ENCODE results near the gene TSPAN18.
"Not testable (repeated sequence)": the region's sequence is repeated elsewhere in the genome, so short reads cannot be mapped to it uniquely, and the experiment has no call there.

TSPAN18 gene

GRCh38 chr11:44854086-44854485, 127.3 kb downstream of the TSPAN18 start:
- DNase-seq: no peak

GRCh38 chr11:44854741-44855492, 128.2 kb downstream of the TSPAN18 start:
- no peak for DNase-seq

GRCh38 chr11:44855493-44855849, 128.7 kb downstream of the TSPAN18 start:
- no peak for DNase-seq

GRCh38 chr11:44857490-44858090, 130.8 kb downstream of the TSPAN18 start:
- DNase-seq: no peak

- no peak for DNase-seq
Observed at GRCh38 chr11:44858796-44859527, 132.2 kb downstream of the TSPAN18 start.

GRCh38 chr11:44859528-44859925, 132.8 kb downstream of the TSPAN18 start:
- DNase-seq: no peak

- no peak for DNase-seq
Observed at GRCh38 chr11:44860346-44860745, 133.6 kb downstream of the TSPAN18 start.

GRCh38 chr11:44861849-44862557, 135.2 kb downstream of the TSPAN18 start:
- DNase-seq: no peak

GRCh38 chr11:44862558-44863101, 135.9 kb downstream of the TSPAN18 start:
- no peak for DNase-seq

- DNase-seq: no peak
Observed at GRCh38 chr11:44863231-44863630, 136.5 kb downstream of the TSPAN18 start.

GRCh38 chr11:44865866-44866272, 139.1 kb downstream of the TSPAN18 start:
- no peak for DNase-seq

GRCh38 chr11:44866286-44866685, 139.5 kb downstream of the TSPAN18 start:
- DNase-seq: no peak

- no peak for DNase-seq
Observed at GRCh38 chr11:44868021-44868420, 141.3 kb downstream of the TSPAN18 start.

GRCh38 chr11:44868455-44869421, 142.0 kb downstream of the TSPAN18 start:
- no peak for DNase-seq

GRCh38 chr11:44870181-44870580, 143.4 kb downstream of the TSPAN18 start:
- no peak for DNase-seq

- no peak for DNase-seq
Observed at GRCh38 chr11:44870615-44871176, 143.9 kb downstream of the TSPAN18 start.

GRCh38 chr11:44871682-44872081, 144.9 kb downstream of the TSPAN18 start:
- not testable (repeated sequence) for DNase-seq

GRCh38 chr11:44872556-44872955, 145.8 kb downstream of the TSPAN18 start:
- DNase-seq: no peak

- no peak for DNase-seq
Observed at GRCh38 chr11:44873537-44873936, 146.8 kb downstream of the TSPAN18 start.

- no peak for DNase-seq
Observed at GRCh38 chr11:44874284-44874683, 147.5 kb downstream of the TSPAN18 start.

- DNase-seq: no peak
Observed at GRCh38 chr11:44875037-44875436, 148.3 kb downstream of the TSPAN18 start.

All from NCI-H1930 (cell line).